Myocyte (in vitro differentiated cells): ENCODE measurements around the gene MYCBPAP. TPM values are rescaled to one million over a fixed set of nuclear protein-coding genes. Genes with fewer than 3 reads are reported as not detected.
A peak's percentile ranks its signal among the peaks of the same experiment; 100 is the strongest.

Experiments
- DNase-seq: peaks from one replicate; pipeline ENCODE4 v3.0.0-alpha.2; 2012; ENCODE audit warnings: low read depth
- total RNA-seq: library from RNA; depleted of rRNA; stranded (reverse); fragments of >200 nt; gene quantifications from 2 replicates; pipeline ENCODE4 v1.2.3, GENCODE V29; 2014

The MYCBPAP gene
- total RNA-seq, 1 donor from 2014 or later: 0.35 TPM

DNA sequence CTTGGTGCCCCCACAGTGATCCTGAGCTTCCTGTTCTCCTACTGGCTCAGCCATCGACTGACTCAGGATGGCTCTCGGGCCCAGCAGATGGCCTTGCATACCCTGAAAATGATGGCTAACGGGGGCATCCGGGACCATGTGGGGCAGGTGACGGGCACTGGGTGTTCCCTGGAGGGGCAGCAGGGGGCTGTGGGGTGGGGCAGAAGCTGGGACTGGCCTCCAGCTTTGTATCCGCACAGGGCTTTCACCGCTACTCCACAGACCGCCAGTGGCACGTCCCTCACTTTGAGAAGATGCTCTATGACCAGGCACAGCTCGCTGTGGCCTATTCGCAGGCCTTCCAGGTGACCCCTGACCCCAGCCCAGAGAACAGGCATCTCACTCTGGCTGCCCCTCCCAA, 41.7 kb downstream of the MYCBPAP start:
- no peak for DNase-seq

DNA sequence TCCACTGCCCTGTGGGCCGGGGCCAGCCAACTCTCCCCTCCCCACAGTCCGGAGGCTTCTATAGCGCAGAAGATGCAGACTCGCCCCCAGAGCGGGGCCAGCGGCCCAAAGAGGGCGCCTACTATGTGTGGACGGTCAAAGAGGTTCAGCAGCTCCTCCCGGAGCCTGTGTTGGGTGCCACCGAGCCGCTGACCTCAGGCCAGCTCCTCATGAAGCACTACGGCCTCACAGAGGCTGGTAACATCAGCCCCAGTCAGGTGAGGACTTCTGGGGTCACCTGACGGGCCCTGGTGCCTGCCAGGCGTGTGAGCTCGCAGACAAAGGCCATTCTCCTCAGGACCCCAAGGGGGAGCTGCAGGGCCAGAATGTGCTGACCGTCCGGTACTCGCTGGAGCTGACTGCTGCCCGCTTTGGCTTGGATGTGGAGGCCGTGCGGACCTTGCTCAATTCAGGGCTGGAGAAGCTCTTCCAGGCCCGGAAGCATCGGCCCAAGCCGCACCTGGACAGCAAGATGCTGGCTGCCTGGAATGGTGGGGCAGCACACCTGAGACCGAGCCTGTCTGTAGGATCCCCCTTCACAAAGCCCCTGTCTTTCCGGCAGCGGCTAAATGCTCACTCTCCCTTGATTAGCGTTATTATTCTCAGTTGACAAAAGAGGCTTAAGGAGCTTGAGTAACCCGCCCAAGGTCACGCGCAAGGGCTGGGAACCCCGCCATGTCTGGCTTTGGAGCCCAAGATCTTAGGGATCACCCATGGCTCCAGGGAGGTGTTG, 42.6 kb downstream of the MYCBPAP start:
- DNase-seq: peak; percentile 67

DNA sequence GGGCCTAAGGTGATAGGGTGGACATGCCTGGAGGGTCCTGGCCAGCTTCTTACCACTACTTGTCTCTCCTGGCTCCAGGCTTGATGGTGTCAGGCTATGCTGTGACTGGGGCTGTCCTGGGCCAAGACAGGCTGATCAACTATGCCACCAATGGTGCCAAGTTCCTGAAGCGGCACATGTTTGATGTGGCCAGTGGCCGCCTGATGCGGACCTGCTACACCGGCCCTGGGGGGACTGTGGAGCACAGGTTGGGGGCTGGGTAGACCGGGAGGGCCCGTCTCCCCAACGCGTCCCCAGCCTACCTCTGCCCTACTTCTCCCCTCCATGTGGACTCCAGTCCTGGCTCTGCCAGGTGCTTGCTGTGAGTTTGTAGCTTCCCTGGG, 43.2 kb downstream of the MYCBPAP start:
- no peak for DNase-seq

DNA sequence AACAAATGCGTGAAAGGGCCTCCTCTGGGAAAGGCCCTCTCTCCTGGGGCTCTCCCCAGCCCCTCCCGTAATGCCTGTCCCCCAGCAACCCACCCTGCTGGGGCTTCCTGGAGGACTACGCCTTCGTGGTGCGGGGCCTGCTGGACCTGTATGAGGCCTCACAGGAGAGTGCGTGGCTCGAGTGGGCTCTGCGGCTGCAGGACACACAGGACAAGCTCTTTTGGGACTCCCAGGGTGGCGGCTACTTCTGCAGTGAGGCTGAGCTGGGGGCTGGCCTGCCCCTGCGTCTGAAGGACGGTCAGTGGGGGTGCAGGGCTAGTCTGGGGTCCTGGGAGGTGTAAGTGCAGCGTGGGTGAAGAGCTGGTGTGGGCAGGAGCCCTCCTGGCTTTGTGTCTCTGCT, 43.6 kb downstream of the MYCBPAP start:
- DNase-seq: no peak

DNA sequence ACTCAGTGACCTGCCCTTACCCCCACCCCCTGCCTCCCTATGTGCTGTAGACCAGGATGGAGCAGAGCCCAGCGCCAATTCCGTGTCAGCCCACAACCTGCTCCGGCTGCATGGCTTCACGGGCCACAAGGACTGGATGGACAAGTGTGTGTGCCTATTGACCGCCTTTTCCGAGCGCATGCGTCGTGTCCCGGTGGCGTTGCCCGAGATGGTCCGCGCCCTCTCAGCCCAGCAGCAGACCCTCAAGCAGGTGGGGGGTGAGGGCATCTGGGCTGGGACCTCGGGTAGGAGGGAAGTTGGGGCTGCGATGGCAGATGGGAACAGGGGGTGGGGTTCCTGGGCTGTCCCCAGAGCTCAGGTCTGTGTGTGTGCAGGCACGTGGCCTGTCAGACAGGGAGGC, 46.0 kb downstream of the MYCBPAP start:
- no peak for DNase-seq

DNA sequence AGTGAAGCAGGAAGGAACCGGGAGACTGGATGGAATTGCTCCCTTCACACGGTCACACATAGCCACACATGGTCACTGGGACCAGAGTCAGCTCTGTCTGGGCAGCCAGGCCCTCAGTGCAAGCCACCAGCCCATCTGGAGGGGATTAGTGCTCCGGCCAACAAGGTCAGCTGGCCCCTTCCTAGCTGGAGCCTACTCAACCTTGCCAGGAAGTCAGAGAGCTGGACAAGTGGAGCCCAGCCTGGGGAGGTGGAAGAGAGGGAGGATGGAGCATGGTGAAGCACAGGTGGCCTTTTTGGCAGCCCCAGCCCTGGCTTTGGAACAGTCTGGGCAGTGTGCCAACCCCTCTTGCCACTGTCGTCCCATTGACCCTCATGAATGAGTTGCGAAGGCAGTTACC, 48.6 kb downstream of the MYCBPAP start:
- DNase-seq: peak; percentile 51

DNA sequence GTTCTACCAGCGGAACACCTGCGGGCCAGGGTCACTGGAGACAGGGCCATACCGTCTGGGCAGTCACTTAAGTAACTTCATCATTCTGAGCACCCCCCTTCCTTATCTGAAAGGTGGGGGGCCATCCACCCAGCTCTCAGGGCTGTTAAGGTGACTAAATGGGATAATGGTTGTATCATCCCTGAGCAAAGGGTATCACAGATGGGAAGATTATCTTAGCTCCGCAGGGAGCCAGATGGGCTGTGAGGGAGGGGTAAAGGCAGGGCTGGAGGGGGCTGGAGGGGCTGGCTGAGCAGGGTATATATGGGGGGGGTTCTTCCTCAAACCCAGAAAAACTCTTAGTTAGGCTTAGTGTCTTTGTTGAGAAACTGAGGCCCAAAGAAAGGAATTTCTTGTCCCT, 49.4 kb downstream of the MYCBPAP start:
- DNase-seq: no peak

DNA sequence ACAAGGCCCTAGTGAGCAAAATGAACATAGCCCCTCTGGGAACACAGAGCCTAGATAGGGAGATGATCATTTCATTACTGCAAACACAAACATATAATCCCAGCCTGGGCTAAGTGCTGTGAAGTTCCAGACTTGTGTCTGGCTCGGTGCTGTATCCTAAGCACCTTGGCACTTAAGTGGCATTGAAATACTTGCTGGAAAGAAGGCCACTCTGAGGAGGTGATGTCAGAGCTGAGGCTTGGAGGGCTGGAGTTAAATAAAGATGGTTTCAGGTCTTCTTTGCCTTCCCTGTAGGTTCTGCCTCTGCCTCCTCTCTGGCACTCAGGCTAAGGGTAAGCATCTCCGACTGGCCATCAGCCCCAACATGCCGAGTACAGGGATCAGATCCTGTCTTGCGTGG, 49.9 kb downstream of the MYCBPAP start:
- no peak for DNase-seq

DNA sequence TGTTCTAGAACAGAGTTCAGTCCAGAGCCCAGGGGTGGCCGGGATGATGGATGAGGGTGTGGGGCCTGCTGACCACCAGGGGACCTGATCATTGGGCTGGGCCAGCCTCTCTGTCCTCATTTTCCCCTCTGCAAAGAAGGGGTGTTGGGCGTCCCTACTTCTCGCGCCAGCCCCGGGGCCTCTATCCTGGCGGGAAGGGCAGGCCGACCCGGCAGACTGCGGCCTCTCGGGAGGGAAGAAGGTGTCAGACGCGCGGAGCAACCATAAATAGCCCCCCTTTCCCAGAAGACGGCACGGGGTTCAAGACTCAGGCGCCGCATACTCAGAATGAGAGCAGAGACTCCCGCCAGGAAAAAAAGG, 50.3 kb downstream of the MYCBPAP start:
- DNase-seq: no peak

DNA sequence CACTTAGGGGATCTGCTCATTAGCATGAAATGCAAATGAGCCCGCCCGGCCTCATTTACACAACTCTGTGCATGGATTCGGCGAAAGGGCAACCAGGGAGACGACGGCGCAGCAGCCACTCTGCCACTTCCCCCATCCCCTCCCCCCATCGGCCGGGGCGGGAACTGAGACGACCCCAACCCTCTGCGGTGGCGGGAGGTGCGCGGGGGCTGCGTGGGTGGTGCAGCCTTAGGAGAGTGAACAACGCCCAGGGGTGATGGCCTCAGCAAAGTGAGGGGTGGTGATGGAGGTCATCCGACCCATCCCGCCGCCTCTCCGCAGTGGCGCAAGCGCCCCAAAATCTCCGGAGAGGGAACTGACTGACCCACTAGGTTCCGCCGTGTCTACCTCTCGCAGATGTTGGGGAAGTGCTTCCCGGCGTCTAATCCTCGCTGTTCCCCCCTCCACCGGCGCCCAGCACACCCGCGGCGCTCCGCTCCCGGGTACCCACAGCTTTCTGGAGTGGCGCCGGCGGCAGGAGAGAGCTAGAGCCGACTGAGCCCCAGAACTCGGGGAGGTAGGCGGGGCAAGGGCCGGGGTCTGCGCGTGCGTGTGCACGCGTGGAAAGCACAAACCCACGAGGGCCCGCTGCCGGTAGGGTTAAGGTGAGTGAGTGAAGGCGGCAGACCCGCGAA, 50.8 kb downstream of the MYCBPAP start:
- DNase-seq: no peak

DNA sequence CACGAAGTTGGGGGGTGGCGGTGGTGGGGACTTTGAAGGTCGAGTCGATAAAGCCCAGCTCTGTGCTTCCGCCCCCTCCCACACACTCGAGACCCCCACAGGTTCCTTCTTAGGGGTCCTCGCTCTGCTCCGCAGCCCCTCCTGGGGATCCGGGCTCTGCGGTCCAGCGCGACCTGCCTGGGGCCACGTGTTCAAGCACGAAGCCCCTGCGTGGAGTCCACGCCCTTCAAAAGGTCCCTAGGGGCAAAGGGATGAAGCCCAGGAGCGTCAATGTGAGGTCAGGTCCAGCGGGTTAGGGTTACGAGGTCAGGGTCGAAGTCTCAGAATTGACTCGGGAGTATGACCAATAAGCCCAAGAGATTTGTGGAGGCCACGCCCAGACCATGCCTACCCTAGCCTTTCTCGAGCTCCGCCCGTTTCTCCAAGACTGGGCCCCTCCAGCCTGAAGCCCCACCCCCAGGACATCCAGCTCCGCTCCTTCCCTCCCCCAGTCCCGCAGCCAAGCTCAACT, 51.5 kb downstream of the MYCBPAP start:
- DNase-seq: peak; percentile 15

DNA sequence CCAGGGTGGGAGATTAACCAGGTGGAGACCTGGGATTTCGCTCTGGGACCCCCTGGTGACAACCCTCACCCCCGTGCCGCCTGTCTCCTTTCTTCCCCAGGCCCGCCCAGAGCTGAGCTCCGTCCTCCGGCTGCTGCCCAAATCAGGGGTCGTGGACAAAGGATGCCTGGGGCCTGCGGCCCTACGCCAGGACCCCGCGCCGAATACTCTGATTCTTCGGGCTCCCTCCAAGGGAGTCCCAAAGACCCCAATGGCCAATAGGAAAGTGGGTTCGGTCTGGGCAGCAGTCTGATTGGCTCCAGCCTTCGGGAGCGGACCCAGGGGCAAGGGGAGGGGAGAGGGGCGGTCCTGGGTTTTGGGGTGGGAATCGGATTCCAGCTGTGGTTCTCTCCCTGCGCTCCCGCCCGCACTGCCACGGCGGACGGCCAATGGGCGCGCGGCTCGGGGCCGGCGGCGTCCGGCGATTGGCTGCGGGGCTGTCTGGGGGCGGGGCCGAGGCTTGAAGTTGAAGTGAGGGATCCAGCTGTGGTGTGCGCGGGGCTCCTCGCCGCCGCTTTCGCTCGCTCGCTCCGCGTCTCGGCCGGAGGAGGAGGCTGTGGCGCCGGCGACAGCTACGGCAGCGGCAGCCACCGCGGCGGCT, 52.1 kb downstream of the MYCBPAP start, which contains the start of gene CACNA1G:
CACNA1G (plus strand) TSS at position 531 of the 640 bp plus-strand sequence. CDS start 745 bp downstream, outside the sequence.
- DNase-seq: peak; percentile 84

DNA sequence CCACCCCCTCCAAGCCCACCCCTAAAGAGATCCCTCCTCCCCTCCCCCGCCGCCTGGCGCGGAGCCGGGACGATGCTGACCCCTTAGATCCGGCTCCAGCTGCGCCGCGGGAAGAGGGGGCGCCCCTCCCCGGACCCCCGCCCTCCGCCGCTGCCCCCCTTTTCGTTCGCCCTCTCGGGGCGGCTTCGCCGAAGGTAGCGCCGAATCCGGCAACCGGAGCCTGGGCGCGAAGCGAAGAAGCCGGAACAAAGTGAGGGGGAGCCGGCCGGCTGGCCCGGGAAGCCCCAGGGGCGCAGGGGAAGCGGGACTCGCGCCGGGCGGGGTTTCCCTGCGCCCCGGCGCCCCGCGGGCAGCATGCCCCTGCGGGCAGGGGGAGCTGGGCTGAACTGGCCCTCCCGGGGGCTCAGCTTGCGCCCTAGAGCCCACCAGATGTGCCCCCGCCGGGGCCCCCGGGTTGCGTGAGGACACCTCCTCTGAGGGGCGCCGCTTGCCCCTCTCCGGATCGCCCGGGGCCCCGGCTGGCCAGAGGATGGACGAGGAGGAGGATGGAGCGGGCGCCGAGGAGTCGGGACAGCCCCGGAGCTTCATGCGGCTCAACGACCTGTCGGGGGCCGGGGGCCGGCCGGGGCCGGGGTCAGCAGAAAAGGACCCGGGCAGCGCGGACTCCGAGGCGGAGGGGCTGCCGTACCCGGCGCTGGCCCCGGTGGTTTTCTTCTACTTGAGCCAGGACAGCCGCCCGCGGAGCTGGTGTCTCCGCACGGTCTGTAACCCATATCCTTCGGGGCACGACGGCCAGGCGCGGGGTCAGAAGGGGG, 52.9 kb downstream of the MYCBPAP start:
- DNase-seq: no peak

DNA sequence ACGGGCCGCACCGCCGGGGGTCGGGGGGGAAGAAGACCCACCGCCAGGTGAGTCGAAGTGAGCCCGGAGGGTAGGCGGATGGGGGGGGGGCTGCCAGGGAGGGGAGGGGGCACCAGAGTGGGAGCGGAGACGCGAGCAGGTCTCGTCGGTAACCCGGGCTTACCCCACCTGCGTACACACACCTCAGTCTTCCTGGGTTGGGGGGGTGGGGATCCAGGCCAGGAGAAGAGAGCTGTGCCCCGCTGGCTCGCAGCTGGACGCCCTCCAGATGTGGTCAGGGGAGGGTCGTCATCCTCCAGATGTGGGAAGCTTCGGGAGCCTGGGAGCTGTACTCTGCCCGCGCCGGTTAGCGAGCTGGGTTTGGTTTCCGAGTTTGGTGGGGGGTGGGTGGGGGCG, 53.5 kb downstream of the MYCBPAP start:
- no peak for DNase-seq

DNA sequence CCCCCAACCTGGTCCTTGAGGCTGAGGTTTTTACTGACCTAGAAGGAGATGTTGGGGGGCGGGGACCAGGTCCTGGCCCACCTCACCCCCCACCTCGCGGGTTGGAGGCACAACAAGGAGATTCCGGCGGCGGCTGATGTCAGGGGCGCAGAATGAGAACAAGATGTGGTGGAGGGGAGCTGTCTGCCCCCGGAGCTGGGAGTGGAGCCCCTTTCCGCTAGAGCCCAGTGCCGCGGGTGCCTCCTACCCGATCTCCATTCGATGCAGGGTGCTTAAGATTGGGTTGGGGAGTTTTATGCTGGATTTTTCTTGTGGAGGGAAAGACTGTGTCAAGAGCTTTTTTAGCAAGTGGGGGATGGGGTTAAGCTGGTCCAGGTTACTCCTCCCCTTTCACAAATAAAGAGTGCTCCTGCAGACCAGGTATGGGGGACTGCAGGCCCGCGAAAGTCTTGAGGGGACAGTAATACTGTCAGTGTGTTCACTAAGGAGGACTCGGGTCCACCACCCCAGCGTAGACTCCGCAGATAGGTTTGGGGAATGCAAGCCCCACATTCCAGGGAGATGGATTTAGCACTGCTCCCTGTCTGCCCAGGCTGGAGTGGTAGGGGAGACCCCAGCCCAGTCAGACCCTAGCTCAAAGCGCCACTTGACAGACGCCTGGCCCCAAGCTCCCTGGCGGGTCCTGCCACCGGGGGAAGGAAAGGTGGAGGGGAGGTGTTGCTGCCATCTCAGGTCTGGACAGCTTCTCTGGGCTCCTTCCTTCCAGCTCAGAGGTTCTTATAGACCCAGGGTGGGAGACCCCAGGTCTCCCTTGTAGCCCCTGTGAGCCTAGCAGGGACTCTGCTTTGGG, 54.2 kb downstream of the MYCBPAP start:
- no peak for DNase-seq

DNA sequence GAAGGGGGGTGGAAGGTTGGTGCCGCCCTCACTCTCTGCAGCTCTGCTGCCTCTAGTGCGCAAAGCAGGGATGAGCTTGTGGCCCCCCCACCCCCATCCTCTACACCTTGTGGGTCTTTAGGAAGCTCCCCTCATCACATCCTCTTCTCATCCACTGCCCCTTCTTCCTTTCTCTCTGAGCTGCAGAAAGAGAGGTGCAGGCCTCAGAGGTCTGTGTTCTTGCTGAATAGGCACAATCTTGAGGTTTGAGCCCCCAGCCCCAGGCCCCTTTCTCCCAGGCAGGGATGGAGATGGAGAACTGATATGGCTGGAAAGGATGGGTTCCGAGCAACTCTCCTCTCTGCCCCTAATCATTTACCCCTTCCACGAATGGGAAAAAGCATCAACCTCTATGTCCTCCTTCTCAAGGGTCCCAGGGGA, 54.9 kb downstream of the MYCBPAP start:
- no peak for DNase-seq

DNA sequence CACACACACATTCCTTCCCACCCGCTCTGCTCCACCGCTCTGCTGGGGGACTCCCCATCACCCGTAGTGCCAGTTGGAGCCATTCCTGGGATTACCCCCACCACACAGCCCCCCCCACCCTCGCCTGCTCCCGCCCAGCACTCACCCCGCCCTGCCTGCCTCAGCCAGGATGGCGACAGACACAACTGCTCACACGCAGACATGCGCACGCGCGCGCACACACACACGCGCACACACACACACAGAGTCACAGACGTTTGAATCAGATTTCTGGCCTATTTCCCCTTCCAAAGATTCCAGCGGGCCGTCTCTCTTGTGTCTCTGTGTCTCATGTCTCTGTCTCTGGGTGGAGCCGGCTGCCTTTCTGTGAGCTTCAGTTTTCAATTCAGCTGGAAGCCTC, 56.7 kb downstream of the MYCBPAP start:
- DNase-seq: peak; percentile 43

DNA sequence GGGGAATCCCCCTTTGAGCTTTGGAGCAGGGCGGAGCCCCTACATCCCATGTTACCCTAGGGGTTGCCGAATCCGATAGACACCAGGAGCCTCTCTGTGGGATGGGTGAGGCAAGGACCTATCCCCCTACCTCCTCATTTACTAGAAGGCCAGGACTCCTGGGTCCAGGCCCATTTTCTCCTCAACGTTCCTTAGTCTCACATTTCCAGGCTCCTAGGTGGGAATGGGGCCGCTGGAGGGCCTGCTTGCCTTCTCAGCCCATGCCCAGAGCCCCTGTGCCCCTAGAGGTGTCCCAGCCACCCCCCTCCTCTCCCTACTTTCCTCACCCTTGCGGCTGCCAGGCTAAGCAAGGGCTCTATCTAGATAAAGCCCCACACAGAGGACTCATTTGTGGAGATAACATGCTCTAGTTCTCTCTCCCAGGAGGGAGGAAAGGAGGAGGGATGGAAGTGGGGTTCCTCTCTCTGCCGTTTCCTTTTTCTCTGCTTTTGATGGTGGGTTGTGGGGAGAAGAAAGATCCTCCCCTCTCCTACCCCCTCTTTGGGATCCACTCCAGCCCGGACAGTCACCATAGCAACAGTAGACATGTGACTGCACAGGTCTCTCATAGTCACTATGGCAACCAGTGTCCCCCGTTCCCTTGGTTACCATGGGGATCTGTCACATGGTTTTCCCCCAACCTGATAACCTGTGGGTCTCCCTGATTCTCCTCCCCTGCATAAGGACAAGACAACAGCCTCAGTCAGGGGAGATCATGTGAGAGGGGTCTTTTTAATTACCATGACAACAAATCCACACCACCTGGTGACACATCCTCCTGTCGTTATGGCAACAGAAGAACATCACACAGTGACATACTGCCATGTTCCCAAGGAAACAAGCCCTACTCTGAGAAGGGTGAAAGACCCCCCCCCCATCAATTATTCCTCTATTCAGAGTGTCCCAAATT, 57.4 kb downstream of the MYCBPAP start:
- no peak for DNase-seq

DNA sequence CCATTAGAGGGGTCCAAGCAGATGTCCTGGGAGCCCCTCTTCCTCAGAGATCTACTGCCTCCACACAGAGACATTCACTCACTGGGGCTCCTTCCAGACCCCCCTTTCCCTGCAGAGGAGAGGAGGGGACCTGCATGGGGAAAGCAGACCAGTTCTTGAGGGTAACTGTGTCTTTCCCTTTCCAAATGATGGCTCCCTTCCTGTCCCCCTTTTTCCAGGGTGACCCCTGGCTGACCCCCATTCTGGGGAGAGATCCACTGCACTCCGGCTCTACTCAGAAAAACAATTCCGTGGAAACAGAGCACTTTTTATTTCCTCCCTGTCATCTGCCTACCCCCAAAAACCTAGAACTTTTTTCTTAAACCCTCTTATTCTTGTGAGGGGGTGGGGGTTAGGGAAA, 58.6 kb downstream of the MYCBPAP start:
- no peak for DNase-seq
